RWPE2 (cell line): ENCODE data around the gene PMPCA.

Experiments used
- ATAC-seq: fragments of 200-7000 bp; cut with Tn5 transposase; 3 replicates; pipeline ENCODE4 v1.9.1; 2021; ENCODE audit warnings: low read depth
- DNase-seq: peaks from one replicate; pipeline ENCODE4 v3.0.0-alpha.2; 2020; ENCODE audit warnings: low spot score
- H3K27ac ChIP-seq: fragments of 450-650 bp; 2 replicates; pipeline ENCODE4 v1.5.1; 2017; ENCODE audit warnings: mild to moderate bottlenecking; ENCODE audit not compliant: poor library complexity, severe bottlenecking
- H3K27me3 ChIP-seq: fragments of 250-450 bp; sonication (Bioruptor Pico); 2 replicates; pipeline ENCODE4 v1.5.1; 2021; ENCODE audit warnings: mild to moderate bottlenecking, moderate library complexity; ENCODE audit not compliant: insufficient read depth, poor library complexity, severe bottlenecking
- H3K36me3 ChIP-seq: fragments of 250-450 bp; sonication (Bioruptor Pico); 2 replicates; pipeline ENCODE4 v1.5.1; 2020; ENCODE audit warnings: low read depth, mild to moderate bottlenecking, moderate library complexity
- H3K4me1 ChIP-seq: fragments of 250-450 bp; sonication (Bioruptor Pico); 2 replicates; pipeline ENCODE4 v1.5.1; 2021; ENCODE audit warnings: mild to moderate bottlenecking, moderate library complexity; ENCODE audit not compliant: insufficient read depth, poor library complexity, severe bottlenecking
- H3K4me3 ChIP-seq: fragments of 250-450 bp; sonication (Bioruptor Pico); 2 replicates; pipeline ENCODE4 v1.5.1; 2021; ENCODE audit warnings: mild to moderate bottlenecking, moderate library complexity; ENCODE audit not compliant: severe bottlenecking
- H3K9me3 ChIP-seq: fragments of 250-450 bp; sonication (Bioruptor Pico); 2 replicates; pipeline ENCODE4 v1.5.1; 2021; ENCODE audit warnings: mild to moderate bottlenecking, moderate library complexity; ENCODE audit not compliant: severe bottlenecking
- CTCF ChIP-seq: fragments of 450-650 bp; IDR thresholded peaks from one replicate; pipeline ENCODE4 v1.5.1; 2017; ENCODE audit warnings: mild to moderate bottlenecking, moderate library complexity; ENCODE audit not compliant: poor library complexity, severe bottlenecking

Gene PMPCA

GRCh38 chr9:136463578-136463977 is 53.1 kb downstream of the PMPCA start:
- ATAC-seq (no peak), DNase-seq (no peak)
- H3K36me3 ChIP-seq, result peaks cover 100% of the 10 kb centered on the region
- no peak overlapping the region for H3K4me3 ChIP-seq
- H3K9me3 ChIP-seq, result no peaks in the 10 kb centered on the region
- no peaks in the 10 kb centered on the region for H3K27me3 ChIP-seq
- no peak for TF ChIP-seq CTCF
- no peaks in the 10 kb centered on the region for H3K4me1 ChIP-seq
- no peak overlapping the region for H3K27ac ChIP-seq

GRCh38 chr9:136464241-136464640 is 53.8 kb downstream of the PMPCA start:
- no peak for DNase-seq
- Histone ChIP-seq H3K27ac (no peak overlapping the region), H3K27me3 (no peaks in the 10 kb centered on the region), H3K9me3 (no peaks in the 10 kb centered on the region), H3K4me3 (no peak overlapping the region), H3K4me1 (no peaks in the 10 kb centered on the region), H3K36me3 (peaks cover 100% of the 10 kb centered on the region)
- TF ChIP-seq CTCF, result no peak
- ATAC-seq, result no peak

DNA sequence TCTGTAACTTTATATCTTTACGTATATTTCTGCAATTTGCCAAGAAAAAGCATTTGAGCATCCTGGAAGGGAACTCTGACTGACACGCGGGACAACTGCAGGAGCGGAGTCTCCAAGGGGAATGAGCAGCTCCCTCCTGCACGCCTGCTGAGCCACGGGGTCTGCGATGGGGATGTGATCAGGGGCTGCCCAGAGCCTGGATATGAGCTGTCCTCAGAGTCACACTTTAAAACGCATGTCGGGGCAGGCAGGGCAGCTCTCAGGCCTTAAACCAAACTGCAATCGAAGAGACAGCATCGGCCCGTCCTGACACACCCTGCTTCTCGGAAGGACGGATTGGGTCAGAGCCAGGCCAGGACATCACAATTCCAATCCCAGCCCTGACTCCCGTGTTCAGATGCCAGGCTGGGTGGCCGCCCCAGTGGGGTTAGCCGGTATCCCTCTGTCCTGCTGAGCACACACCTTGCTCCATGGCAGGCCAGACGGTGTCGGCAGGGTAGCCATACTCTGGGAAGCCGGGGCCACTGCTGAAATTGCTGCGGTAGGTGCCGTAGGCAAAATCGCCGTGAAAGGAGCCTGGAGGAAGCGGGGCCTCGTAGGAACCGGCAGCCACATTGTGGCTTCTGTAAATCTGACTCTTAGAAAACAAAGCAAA is 55.2 kb downstream of the PMPCA start:
- Histone ChIP-seq H3K9me3 (no peaks in the 10 kb centered on the region), H3K4me3 (no peak overlapping the region), H3K36me3 (peaks cover 100% of the 10 kb centered on the region), H3K27ac (no peak overlapping the region), H3K4me1 (no peaks in the 10 kb centered on the region), H3K27me3 (no peaks in the 10 kb centered on the region)
- DNase-seq (no peak), ATAC-seq (no peak)
- TF ChIP-seq CTCF, result no peak

GRCh38 chr9:136466155-136466541 is 55.7 kb downstream of the PMPCA start:
- Histone ChIP-seq H3K27me3 (no peaks in the 10 kb centered on the region), H3K4me3 (no peak overlapping the region), H3K36me3 (peaks cover 100% of the 10 kb centered on the region), H3K4me1 (no peaks in the 10 kb centered on the region), H3K27ac (no peak overlapping the region), H3K9me3 (no peaks in the 10 kb centered on the region)
- TF ChIP-seq CTCF, result no peak
- ATAC-seq (no peak), DNase-seq (no peak)

- no peak for DNase-seq
- no peaks in the 10 kb centered on the region for H3K27me3 ChIP-seq
- TF ChIP-seq CTCF, result no peak
- H3K4me1 ChIP-seq, result no peaks in the 10 kb centered on the region
- no peak for ATAC-seq
- no peak overlapping the region for H3K4me3 ChIP-seq
- H3K36me3 ChIP-seq, result peaks cover 100% of the 10 kb centered on the region
- H3K27ac ChIP-seq, result no peak overlapping the region
- H3K9me3 ChIP-seq, result no peaks in the 10 kb centered on the region
Measured at GRCh38 chr9:136467766-136468165, 57.3 kb downstream of the PMPCA start.
